K562 (cell line): Measurements from ENCODE around the gene NR2F6. TPM values are rescaled to one million over a fixed set of nuclear protein-coding genes. Genes with fewer than 3 reads are reported as not detected.

Source experiments
- CHD2 ChIP-seq: IDR thresholded peaks from 2 replicates; pipeline ENCODE4 v1.6.1; 2011; ENCODE audit warnings: low read depth, low read length
- CTBP1 ChIP-seq: fragments of 450-650 bp; IDR thresholded peaks from 2 replicates; pipeline ENCODE4 v1.6.1; 2016; ENCODE audit warnings: borderline replicate concordance
- EHMT2 ChIP-seq: fragments of 450-650 bp; IDR thresholded peaks from 2 replicates; pipeline ENCODE4 v1.6.1; 2018; ENCODE audit warnings: antibody characterized with exemption
- FOXM1 ChIP-seq, 2 experiments: fragments of 450-650 bp in 1 of 2; sonication (generic) in 1 of 2; formaldehyde crosslinking in 1 of 2; IDR thresholded peaks; 2 replicates each; pipeline versions ENCODE4 v1.6.1 to v1.9.0; 2017 to 2022; ENCODE audit warnings: low read depth in 2 of 2, mild to moderate bottlenecking in 2 of 2, missing genetic modification reagents in 1 of 2, moderate library complexity in 1 of 2
- GATAD2B ChIP-seq: fragments of 450-650 bp; IDR thresholded peaks from 2 replicates; pipeline ENCODE4 v1.6.1; 2017; ENCODE audit warnings: mild to moderate bottlenecking, borderline replicate concordance
- HNRNPLL ChIP-seq: fragments of 200-400 bp; formaldehyde crosslinking; IDR thresholded peaks from 2 replicates; pipeline ENCODE4 v1.6.1; 2017; ENCODE audit warnings: low read length, low read depth, mild to moderate bottlenecking; ENCODE audit not compliant: poor library complexity, severe bottlenecking
- HNRNPUL1 ChIP-seq: fragments of 200-400 bp; formaldehyde crosslinking; IDR thresholded peaks from 2 replicates; pipeline ENCODE4 v1.6.1; 2017; ENCODE audit warnings: low read length
- IFI16 ChIP-seq: fragments of 250-450 bp; sonication (Bioruptor Pico); IDR thresholded peaks from 2 replicates; pipeline ENCODE4 v2.1.2; 2022; ENCODE audit warnings: mild to moderate bottlenecking, inconsistent platforms
- NCOA2 ChIP-seq, 2 experiments: fragments of 450-650 bp; IDR thresholded peaks; 2 replicates each; pipeline ENCODE4 v1.6.1; 2018; ENCODE audit warnings: mild to moderate bottlenecking in 2 of 2, moderate library complexity in 1 of 2; ENCODE audit not compliant: partially characterized antibody in 2 of 2
- NONO ChIP-seq, 2 experiments: fragments of 200-400 bp in 1 of 2; fragments of 450-650 bp in 1 of 2; formaldehyde crosslinking in 1 of 2; IDR thresholded peaks; 2 replicates each; pipeline ENCODE4 v1.6.1; 2017; ENCODE audit warnings: low read depth in 2 of 2, mild to moderate bottlenecking in 2 of 2, moderate library complexity in 2 of 2, low read length in 1 of 2
- OTX1 ChIP-seq: fragments of 450-650 bp; formaldehyde crosslinking; IDR thresholded peaks from 2 replicates; pipeline ENCODE4 v1.4.0; 2022; ENCODE audit warnings: mild to moderate bottlenecking
- PHF21A ChIP-seq: fragments of 450-650 bp; IDR thresholded peaks from 2 replicates; pipeline ENCODE4 v1.6.1; 2017; ENCODE audit warnings: low read depth, borderline replicate concordance
- SAP30 ChIP-seq: fragments of 200-600 bp; sonication (generic); IDR thresholded peaks from 2 replicates; pipeline ENCODE4 v1.6.1; 2012; ENCODE audit warnings: borderline replicate concordance, low read depth, mild to moderate bottlenecking, moderate library complexity, low read length, control low read depth, inconsistent platforms; ENCODE audit not compliant: insufficient read depth, poor library complexity, severe bottlenecking
- SRSF9 ChIP-seq: fragments of 200-400 bp; formaldehyde crosslinking; IDR thresholded peaks from 2 replicates; pipeline ENCODE4 v1.6.1; 2017; ENCODE audit warnings: low read depth, low read length, borderline replicate concordance
- ZBED1 ChIP-seq: IDR thresholded peaks from 2 replicates; pipeline ENCODE4 v1.6.1; 2014
- ZNF121 ChIP-seq: sonication (generic); formaldehyde crosslinking; conservative IDR thresholded peaks from 2 replicates; pipeline ENCODE4 v1.8.0; 2022; ENCODE audit warnings: missing genetic modification reagents
- ZNF354B ChIP-seq: fragments of 250-450 bp; sonication (Bioruptor Pico); IDR thresholded peaks from 2 replicates; pipeline ENCODE4 v1.4.0; 2020
- ZNF695 ChIP-seq: fragments of 450-650 bp; formaldehyde crosslinking; IDR thresholded peaks from 2 replicates; pipeline ENCODE4 v1.4.0; 2020; ENCODE audit warnings: mild to moderate bottlenecking, moderate library complexity
- polyA plus RNA-seq, 8 experiments: library from polyadenylated mRNA; depleted of rRNA in 4 of 8; stranded (reverse) in 5 of 8; unstranded in 3 of 8; fragments of >200 nt; fragmentation: Nextera tagmentation in 2 of 8; fragmentation: Illumina TruSeq in 1 of 8; extraction: Ambion mirVana in 2 of 8; extraction: Trizol in 1 of 8; gene quantifications; 2 replicates each; pipeline versions ENCODE4 v1.2.1 to v1.2.3, GENCODE V29; 2011 to 2014; ENCODE audit warnings: inconsistent platforms in 1 of 8, missing spikeins in 1 of 8
- total RNA-seq, 7 experiments: library from RNA; depleted of rRNA in 6 of 7; stranded (reverse); fragments of >200 nt in 6 of 7; fragmentation: Illumina TruSeq in 2 of 7; extraction: Trizol in 2 of 7; gene quantifications; 2 replicates each; pipeline versions ENCODE4 v1.2.1 to v1.2.3, GENCODE V29; 2011 to 2021; ENCODE audit warnings: low replicate concordance in 1 of 7
- TF ChIP-seq, protein P1 (sequence below): fragments of 250-450 bp; sonication (Bioruptor Pico); IDR thresholded peaks from 2 replicates; pipeline ENCODE4 v1.8.0; 2021; ENCODE audit warnings: mild to moderate bottlenecking, moderate library complexity
- TF ChIP-seq, protein P2 (sequence below): sonication (generic); formaldehyde crosslinking; IDR thresholded peaks from 2 replicates; pipeline ENCODE4 v1.8.0; 2022; ENCODE audit warnings: missing genetic modification reagents, mild to moderate bottlenecking, moderate library complexity, borderline replicate concordance
- TF ChIP-seq, protein P3 (sequence below), 2 experiments: fragments of 150-350 bp in 1 of 2; IDR thresholded peaks; 2 replicates each; pipeline ENCODE4 v1.6.1; 2012 to 2016; ENCODE audit warnings: low read depth in 2 of 2, low read length in 2 of 2, mild to moderate bottlenecking in 1 of 2, moderate library complexity in 1 of 2

Gene NR2F6
- total and polyA plus RNA-seq, 9 of the 15 experiments (the other 6 are each of a cell fraction or from before 2014, with no cell fraction given): 0.76 to 97.5 (median 18.8) TPM

DNA sequence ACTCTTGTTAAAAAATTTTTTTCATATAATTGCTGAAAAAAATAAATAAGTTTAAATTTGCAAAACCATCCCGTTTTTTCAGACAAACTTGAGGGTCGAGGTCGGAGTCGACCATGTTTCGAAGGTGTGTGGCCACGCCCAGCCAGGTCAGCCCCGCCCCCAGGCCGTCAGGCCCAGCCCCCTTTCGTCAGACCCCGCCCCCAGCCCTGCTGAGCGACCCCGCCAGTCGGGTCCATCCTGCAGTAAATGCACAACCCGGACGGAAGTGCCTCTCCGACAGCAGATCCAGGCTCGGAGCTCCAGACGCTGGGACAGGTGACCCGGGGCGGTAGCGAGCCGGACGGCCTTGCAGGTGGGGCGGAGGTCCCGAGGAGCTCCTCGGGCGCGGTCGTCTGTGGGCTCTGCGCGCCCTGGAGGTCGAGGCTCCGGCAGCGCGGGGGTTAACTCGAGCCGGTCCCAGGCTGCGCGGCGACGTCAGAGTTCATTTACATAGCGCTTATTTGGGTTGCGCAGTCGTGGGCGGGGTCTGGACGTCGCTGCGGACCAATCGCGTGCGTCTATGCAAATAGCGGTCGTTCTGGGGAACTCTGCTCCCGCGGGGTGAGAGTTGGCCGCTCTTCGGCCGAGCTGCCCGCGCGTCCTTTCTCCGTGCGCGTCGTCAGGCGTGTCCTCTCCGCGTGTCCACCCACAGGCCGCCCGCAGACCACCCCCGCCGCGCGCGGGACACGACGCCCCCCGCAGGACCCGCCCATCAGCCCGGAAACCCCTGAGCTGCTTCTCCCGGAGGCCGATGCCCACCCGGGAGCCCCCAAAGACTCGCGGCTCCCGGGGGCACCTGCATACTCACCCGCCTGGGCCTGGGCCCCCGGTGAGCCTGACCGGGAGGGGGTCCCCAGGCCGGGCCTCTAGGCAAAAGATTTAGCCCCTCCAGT is 19.5 kb downstream of the NR2F6 start, which contains the start of gene OCEL1 (continued):
- TF ChIP-seq, protein P1, sequence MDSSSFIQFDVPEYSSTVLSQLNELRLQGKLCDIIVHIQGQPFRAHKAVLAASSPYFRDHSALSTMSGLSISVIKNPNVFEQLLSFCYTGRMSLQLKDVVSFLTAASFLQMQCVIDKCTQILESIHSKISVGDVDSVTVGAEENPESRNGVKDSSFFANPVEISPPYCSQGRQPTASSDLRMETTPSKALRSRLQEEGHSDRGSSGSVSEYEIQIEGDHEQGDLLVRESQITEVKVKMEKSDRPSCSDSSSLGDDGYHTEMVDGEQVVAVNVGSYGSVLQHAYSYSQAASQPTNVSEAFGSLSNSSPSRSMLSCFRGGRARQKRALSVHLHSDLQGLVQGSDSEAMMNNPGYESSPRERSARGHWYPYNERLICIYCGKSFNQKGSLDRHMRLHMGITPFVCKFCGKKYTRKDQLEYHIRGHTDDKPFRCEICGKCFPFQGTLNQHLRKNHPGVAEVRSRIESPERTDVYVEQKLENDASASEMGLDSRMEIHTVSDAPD (CRISPR knock-in tag): no peak
- TF ChIP-seq, protein P2, sequence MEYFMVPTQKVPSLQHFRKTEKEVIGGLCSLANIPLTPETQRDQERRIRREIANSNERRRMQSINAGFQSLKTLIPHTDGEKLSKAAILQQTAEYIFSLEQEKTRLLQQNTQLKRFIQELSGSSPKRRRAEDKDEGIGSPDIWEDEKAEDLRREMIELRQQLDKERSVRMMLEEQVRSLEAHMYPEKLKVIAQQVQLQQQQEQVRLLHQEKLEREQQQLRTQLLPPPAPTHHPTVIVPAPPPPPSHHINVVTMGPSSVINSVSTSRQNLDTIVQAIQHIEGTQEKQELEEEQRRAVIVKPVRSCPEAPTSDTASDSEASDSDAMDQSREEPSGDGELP (CRISPR knock-in tag): peak; percentile 89
- TF ChIP-seq ZNF695 (no peak), SRSF9 (no peak), CTBP1 (peak; percentile 82), GATAD2B (peak; percentile 93; the same call in 1 of the 2 replicates), HNRNPLL (peak; percentile 23), ZNF121 (CRISPR knock-in tag) (no peak), NONO (IDR thresholded peaks at IDR 0.05; ENCODE audit: low read depth in 2 of 2, low read length in 1 of 2) (peak; percentile 72 to 74; a peak in 3 of 4 replicates), CHD2 (peak; percentile 87), HNRNPUL1 (no peak), NCOA2 (IDR thresholded peaks at IDR 0.05; ENCODE audit: partially characterized antibody in 2 of 2) (no peak), EHMT2 (no peak), SAP30 (peak; percentile 73), ZBED1 (no peak), ZNF354B (CRISPR knock-in tag) (no peak), IFI16 (CRISPR knock-in tag) (no peak), FOXM1 (IDR thresholded peaks at IDR 0.05; ENCODE audit: low read depth) (peak; percentile 59; the same call in 1 of the 2 replicates), FOXM1 (CRISPR knock-in tag; IDR thresholded peaks at IDR 0.05; ENCODE audit: low read depth) (no peak), OTX1 (CRISPR knock-in tag) (0 out of 2 replicates have a peak, but pooled peaks have one; percentile 51), PHF21A (0 out of 2 replicates have a peak, but pooled peaks have one; percentile 35)
- TF ChIP-seq, protein P3, sequence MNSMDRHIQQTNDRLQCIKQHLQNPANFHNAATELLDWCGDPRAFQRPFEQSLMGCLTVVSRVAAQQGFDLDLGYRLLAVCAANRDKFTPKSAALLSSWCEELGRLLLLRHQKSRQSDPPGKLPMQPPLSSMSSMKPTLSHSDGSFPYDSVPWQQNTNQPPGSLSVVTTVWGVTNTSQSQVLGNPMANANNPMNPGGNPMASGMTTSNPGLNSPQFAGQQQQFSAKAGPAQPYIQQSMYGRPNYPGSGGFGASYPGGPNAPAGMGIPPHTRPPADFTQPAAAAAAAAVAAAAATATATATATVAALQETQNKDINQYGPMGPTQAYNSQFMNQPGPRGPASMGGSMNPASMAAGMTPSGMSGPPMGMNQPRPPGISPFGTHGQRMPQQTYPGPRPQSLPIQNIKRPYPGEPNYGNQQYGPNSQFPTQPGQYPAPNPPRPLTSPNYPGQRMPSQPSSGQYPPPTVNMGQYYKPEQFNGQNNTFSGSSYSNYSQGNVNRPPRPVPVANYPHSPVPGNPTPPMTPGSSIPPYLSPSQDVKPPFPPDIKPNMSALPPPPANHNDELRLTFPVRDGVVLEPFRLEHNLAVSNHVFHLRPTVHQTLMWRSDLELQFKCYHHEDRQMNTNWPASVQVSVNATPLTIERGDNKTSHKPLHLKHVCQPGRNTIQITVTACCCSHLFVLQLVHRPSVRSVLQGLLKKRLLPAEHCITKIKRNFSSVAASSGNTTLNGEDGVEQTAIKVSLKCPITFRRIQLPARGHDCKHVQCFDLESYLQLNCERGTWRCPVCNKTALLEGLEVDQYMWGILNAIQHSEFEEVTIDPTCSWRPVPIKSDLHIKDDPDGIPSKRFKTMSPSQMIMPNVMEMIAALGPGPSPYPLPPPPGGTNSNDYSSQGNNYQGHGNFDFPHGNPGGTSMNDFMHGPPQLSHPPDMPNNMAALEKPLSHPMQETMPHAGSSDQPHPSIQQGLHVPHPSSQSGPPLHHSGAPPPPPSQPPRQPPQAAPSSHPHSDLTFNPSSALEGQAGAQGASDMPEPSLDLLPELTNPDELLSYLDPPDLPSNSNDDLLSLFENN (IDR thresholded peaks at IDR 0.05; ENCODE audit: low read depth in 2 of 2, low read length in 2 of 2): 0 out of 4 replicates have a peak, but pooled peaks of 1 of the 2 experiments have one; percentile 39
